ENCODE results near the gene MED29. TPM values are rescaled to one million over a fixed set of nuclear protein-coding genes. Genes with fewer than 3 reads are reported as not detected.
A peak's percentile ranks its signal among the peaks of the same experiment; 100 is the strongest.

Gene MED29
- total and polyA plus RNA-seq, 10 of the 15 experiments (the other 5 are each of a cell fraction or from before 2014, with no cell fraction given) = 3.2 to 36.6 (median 22.8) TPM

GRCh38 chr19:39412867-39413271, 21.7 kb downstream of the MED29 start (continued):
- TF ChIP-seq, protein P1, sequence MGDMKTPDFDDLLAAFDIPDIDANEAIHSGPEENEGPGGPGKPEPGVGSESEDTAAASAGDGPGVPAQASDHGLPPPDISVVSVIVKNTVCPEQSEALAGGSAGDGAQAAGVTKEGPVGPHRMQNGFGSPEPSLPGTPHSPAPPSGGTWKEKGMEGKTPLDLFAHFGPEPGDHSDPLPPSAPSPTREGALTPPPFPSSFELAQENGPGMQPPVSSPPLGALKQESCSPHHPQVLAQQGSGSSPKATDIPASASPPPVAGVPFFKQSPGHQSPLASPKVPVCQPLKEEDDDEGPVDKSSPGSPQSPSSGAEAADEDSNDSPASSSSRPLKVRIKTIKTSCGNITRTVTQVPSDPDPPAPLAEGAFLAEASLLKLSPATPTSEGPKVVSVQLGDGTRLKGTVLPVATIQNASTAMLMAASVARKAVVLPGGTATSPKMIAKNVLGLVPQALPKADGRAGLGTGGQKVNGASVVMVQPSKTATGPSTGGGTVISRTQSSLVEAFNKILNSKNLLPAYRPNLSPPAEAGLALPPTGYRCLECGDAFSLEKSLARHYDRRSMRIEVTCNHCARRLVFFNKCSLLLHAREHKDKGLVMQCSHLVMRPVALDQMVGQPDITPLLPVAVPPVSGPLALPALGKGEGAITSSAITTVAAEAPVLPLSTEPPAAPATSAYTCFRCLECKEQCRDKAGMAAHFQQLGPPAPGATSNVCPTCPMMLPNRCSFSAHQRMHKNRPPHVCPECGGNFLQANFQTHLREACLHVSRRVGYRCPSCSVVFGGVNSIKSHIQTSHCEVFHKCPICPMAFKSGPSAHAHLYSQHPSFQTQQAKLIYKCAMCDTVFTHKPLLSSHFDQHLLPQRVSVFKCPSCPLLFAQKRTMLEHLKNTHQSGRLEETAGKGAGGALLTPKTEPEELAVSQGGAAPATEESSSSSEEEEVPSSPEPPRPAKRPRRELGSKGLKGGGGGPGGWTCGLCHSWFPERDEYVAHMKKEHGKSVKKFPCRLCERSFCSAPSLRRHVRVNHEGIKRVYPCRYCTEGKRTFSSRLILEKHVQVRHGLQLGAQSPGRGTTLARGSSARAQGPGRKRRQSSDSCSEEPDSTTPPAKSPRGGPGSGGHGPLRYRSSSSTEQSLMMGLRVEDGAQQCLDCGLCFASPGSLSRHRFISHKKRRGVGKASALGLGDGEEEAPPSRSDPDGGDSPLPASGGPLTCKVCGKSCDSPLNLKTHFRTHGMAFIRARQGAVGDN (IDR thresholded peaks at IDR 0.05) = no peak
- TF ChIP-seq POLR2AphosphoS5 (IDR thresholded peaks at IDR 0.05; ENCODE audit: low read length) (no peak), STAT3 (IDR thresholded peaks at IDR 0.05; ENCODE audit: low read depth, low read length) (no peak), FOXK2 (IDR thresholded peaks at IDR 0.05) (no peak), SMAD1 (IDR thresholded peaks at IDR 0.05; ENCODE audit: low read depth, partially characterized antibody) (no peak), CEBPZ (IDR thresholded peaks at IDR 0.05; ENCODE audit: low read depth, low read length) (no peak), NFYB (IDR thresholded peaks at IDR 0.05; ENCODE audit: insufficient read depth, low read depth, low read length) (no peak), IKZF2 (IDR thresholded peaks at IDR 0.05) (no peak; a peak in 1 of 4 replicates), ZBED1 (IDR thresholded peaks at IDR 0.05; ENCODE audit: borderline replicate concordance) (no peak), SMC3 (IDR thresholded peaks at IDR 0.05; ENCODE audit: borderline replicate concordance, low read length) (no peak), ZNF24 (IDR thresholded peaks at IDR 0.05) (no peak), NBN (IDR thresholded peaks at IDR 0.05) (peak; percentile 10; the same call in 1 of the 2 replicates), NRF1 (conservative IDR thresholded peaks at IDR 0.05; ENCODE audit: low read depth, low read length) (no peak), POLR2AphosphoS2 (IDR thresholded peaks at IDR 0.05; ENCODE audit: low read depth, low read length) (0 out of 2 replicates have a peak, but pooled peaks have one; percentile 1), TBL1XR1 (IDR thresholded peaks at IDR 0.05; ENCODE audit: low read depth, low read length) (no peak), JUNB (IDR thresholded peaks at IDR 0.05) (no peak), TARDBP (IDR thresholded peaks at IDR 0.05; ENCODE audit: borderline replicate concordance) (no peak), CREB1 (IDR thresholded peaks at IDR 0.05; ENCODE audit: low read depth) (no peak), DPF2 (IDR thresholded peaks at IDR 0.05) (no peak; the same call in 1 of the 2 replicates), PML (IDR thresholded peaks at IDR 0.05; ENCODE audit: low read length) (no peak), USF2 (IDR thresholded peaks at IDR 0.05; ENCODE audit: borderline replicate concordance, low read depth, low read length) (no peak), MTA3 (IDR thresholded peaks at IDR 0.05; ENCODE audit: borderline replicate concordance, low read length) (no peak), SUZ12 (IDR thresholded peaks at IDR 0.05; ENCODE audit: unreplicated experiment) (no peak), RBBP5 (conservative IDR thresholded peaks at IDR 0.05) (no peak)
- TF ChIP-seq, protein P2, sequence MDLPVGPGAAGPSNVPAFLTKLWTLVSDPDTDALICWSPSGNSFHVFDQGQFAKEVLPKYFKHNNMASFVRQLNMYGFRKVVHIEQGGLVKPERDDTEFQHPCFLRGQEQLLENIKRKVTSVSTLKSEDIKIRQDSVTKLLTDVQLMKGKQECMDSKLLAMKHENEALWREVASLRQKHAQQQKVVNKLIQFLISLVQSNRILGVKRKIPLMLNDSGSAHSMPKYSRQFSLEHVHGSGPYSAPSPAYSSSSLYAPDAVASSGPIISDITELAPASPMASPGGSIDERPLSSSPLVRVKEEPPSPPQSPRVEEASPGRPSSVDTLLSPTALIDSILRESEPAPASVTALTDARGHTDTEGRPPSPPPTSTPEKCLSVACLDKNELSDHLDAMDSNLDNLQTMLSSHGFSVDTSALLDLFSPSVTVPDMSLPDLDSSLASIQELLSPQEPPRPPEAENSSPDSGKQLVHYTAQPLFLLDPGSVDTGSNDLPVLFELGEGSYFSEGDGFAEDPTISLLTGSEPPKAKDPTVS (IDR thresholded peaks at IDR 0.05; ENCODE audit: low read depth, low read length) = no peak

Data from GM12878 (cell line).